Left renal pelvis (tissue), 4 donors: ENCODE data around the gene TNFAIP2. TPM values are rescaled to one million over a fixed set of nuclear protein-coding genes. Genes with fewer than 3 reads are reported as not detected.
"Not testable (repeated sequence)": the region's sequence is repeated elsewhere in the genome, so short reads cannot be mapped to it uniquely, and the experiment has no call there.

Source experiments
- DNase-seq, 4 donors: peaks; one replicate each; pipeline ENCODE4 v3.0.0-alpha.2; 2013; ENCODE audit warnings: low read depth in 4 of 4, low spot score in 3 of 4
- polyA plus RNA-seq, 4 donors: library from polyadenylated mRNA; unstranded; fragments of 120-200 nt; gene quantifications; one replicate each; pipeline ENCODE4 v1.2.1, GENCODE V29; 2013; ENCODE audit not compliant: insufficient read length in 4 of 4

TNFAIP2 gene
- polyA plus RNA-seq, 4 donors, result 31.7 to 52.7 (median 44.7) TPM

DNA sequence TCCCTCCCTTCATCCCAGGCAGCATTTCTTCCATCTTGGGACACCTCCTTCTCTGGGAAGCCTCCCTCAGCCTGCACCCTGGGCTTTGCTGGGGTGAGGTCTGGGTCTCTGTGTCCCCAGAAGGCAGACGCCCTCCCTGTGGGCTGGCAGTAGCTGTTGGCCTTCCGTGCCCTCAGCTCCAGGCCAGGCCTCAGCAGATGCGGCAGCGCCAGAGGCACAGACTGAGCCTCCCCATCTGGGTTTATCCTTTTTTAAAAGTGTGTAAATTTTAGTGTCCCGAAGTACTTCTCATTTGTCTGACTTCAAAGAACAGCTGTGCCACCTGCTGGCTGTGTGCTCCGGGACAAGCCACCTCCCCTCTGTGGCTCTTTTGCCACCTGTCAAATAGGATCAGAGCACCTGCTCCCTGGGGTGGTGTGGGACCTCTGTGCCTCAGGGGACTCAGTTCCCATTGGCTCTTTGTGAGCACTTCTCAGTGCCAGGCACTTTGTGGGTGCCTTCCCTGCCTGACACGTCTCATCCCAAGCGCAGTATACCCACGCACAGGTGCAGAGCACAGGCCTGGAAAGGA lies 17.6 kb upstream of the TNFAIP2 start:
- no peak for DNase-seq

DNA sequence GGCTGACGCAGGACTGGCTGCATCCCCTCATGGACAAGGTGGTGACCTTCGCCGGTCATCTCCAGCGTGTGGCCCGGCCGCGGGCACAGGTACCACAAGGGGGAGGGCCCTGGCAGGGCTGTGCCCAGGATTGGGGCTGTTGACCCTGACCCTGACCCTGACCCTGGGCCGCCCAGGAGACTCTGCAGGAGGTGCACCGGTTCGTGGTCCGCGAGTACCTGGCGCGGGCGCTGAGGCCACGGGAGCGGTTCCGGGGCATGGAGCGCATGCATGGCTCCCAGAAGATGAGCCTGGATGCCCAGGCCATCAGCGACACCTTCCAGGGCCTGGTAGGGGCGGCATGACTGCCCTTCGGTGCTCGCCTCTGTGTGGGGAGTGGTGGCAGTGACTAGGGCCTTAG lies 15.8 kb upstream of the TNFAIP2 start:
- no peak for DNase-seq

DNA sequence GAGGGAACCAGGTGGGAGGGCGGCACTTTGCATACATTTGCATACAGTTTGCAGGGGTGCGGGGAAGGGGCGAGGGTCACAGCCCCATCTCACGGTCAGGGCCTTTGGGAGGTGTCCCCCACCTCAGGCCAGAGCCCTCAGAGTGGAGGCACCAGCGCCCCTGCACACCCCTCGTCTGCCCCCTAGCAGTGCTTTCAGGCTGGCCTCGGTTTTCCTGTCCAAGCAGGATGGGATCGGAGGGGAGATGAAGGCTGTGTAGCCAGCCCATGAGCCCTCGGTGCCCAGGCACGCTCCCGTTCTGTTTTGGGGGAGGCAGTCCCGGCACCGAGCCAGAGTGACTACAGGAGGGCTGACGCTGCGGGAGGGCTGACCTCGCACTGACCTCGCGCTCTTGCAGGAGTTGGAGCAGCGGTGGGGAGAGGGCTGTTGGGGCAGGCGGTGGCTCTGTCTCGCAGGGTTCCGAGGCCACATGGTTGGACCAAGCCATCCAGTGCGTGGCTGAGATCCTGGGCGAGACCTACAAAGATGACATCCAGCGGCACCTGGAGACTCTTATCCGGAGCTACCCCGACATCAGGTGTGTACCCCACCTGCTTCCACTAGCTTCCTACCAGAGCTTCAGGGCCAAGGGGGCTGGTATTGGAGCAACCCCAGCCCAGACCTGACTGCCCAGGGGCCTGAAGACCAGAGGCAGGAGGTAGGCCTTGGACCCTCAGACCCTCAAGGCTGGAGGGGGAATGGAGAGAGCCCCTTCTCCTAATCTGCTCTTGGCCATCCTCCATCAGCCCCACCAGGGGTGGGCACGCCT lies 15.1 kb upstream of the TNFAIP2 start:
- DNase-seq, result no peak

DNA sequence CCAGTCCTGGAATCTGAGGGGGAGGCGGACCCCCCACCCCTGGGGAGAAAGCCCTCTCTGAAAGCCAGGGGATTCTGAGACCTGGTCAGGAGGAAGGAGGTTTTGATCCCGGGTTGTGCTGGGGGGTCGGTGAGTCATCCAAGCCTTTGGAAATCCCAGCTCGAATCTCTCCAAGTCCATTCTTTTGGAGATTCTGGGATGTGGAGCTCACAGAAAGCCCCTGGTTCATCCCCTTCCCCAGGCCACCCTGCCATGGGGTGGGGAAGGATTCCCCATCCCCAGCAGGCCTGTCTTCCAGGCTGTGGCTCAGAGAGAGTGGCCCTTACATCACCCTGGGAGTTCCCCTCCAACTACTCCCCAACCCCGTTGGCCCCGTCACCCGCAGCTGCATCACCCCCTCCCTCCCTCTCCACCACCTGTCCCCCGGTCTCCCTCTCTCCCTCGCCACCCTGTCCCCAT lies 14.5 kb upstream of the TNFAIP2 start:
- no peak for DNase-seq

DNA sequence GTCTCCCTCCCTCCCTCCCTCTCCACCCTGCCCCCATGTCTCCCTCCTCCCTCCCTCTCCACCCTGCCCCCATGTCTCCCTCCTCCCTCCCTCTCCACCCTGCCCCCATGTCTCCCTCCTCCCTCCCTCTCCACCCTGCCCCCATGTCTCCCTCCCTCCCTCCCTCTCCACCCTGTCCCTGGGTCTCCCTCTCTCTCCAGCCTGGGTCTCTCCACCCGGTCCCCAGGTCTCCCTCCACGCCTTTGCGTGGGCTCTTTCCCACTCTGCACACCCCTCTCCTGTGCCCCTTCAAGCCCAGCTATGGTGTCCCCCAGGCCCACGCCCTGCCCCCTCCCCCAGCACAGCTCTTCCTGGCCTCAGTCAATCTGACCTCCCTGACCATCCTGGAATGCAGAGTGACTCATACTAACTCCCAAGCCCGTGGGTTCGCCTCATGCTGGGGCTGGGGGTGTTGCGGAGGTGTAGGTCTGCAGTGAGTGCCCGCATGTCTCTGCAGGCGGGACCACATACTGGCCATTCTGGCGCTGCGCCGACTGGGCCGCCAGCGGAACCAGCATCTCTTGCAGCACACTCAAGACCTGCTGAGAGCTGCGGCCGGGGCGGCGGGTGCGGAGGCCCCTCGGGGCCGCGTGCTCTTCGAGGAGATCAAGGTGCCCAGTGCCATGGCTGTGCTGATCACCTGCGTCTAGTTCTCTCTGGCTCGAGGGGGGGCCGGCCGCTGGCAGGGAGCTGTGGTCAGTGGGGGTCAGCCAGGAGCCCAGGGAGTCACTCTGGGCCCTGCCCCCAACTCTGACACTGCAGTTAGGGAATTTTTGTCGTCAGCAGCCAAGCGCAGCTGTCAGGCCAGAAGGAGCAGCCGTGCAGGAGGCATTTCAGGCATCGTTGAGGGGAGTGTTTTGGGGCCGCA lies 13.5 kb upstream of the TNFAIP2 start:
- no peak for DNase-seq

DNA sequence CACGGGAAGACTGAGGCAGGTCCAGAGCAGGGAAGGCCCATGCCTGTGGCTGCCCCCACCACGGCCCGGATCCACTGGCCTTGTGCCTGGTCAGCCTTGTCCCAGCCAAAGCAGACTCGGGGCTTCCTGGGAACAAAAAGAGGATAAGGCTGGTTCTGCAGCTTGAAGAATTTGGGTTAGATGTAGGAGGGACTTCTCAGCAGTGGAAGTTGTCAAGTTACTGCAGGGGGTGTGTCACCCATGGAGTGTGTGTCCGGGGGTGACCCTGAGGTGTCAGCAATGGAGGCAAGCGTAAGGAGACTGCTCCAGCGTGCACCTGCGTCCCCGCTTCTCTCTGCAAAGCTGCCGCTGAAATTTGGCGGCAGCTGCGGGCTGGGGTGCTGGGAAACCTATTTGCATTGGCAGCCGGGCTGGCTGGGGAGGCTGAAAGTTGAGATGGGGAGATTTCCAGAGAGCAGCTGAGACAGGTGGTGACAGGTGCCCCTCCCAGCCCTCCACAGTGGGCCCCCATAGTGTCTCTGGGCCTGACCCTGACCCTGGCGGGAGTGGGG lies 12.5 kb upstream of the TNFAIP2 start:
- no peak for DNase-seq

DNA sequence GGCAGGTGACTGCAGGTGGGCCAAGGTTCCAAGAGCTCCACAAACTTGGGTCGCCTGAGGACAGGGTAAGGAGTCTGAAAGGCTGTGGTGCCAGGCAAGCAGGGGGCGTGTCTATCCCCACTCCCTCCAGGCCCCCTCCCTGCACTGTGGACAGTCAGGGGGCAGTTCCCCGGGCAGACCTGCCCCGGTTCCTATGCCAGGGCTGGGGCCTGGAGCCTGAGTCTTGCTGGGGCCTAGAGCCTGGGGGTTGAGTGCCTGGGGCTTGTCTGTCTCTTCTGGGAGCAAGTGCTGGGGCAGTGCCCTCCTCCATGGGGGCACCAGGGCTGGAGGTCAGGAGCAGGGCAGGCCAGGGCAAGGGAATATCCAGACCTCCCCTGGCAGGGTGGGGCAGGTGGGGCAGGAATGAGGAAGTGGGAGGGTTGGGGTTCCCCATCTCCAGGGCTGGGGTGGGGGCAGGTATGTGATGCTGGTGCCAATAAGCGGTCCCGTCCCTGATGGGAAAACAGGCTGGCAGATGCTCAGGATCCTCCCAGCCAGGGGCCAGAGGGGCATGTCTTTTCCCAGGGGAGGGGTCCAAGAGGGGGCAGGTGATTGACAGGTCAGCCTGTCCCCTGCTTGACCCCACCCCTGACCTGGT lies 11.9 kb upstream of the TNFAIP2 start:
- no peak for DNase-seq

DNA sequence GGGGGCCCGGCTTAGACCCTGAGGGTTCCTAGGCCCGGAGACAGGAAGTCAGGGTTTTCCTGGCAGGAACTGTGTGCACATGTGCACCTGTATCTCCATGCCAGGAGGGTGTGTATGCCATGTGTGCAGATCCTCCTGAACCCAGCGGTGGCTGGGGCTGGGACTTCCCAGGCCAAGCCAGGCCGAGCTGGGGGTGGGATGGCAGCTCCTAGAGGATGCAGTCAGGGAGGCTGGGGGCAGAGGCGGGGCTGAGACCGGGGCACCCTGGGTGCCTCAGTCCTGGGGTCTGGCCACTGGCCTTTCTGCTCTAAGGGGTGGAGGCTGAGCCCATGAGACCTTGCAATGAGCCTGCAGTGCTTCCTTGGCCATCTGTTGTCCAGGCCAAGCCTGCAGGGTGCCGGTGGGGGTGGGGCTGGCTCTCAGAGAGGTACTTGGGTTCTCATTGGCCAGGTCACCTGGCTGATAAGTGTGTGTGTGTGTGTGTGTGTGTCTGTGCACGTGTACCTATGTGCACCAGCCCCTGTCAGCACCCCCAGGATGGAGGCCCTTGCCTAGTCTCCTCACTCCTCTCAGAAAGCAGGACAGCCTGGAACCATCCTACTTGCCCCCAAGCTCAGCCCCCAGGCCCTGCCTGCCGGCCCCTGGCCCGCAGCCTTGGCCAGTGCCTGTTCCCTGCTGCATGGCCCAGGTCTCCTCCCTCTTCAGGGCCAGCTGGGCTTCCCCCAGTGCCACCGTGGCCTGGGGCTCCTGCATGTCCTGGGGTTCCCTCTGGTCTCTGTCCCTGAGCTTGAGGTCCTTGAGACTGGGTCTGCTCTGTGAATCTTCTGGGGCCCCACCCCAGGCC lies 10.6 kb upstream of the TNFAIP2 start:
- DNase-seq, result no peak

DNA sequence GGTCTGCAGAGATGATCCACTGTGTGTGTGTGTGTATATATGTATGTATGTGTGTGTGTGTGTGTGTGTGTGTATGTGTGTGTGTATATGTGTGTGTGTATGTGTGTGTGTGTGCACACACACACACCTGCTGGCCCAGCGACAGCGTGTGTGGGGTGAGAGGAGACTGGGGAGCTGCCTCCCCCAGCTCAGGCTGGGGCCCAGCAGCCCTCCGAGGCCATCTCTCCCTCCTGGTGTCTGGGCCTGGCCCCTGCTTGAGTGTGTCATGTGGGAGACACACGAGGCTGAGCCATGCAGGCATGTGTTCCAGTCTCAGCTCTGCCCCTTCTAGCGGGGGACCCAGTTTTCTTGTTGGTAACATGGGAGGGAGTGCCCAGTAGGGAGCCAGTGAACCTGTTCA lies 10.0 kb upstream of the TNFAIP2 start:
- no peak for DNase-seq

DNA sequence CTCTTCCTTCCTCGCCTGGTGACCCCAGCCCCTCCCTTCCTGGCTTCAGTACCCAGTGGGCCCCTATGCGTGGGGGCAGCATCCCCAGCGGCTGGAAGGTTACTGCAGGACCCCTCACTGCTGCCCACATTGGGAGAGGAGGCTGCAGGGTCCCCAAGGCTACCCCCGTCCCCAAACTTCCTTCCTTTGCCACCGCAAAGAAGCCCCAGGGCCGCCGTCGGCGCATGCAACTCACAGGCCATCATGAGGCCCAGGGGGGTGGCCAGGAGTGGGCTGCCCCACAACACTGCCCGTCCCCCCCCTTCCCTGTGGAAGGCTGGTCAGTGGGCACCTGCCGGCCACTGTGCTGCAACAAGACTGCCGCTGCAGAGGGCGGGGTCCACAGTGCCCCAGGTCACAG lies 9.5 kb upstream of the TNFAIP2 start:
- no peak for DNase-seq

DNA sequence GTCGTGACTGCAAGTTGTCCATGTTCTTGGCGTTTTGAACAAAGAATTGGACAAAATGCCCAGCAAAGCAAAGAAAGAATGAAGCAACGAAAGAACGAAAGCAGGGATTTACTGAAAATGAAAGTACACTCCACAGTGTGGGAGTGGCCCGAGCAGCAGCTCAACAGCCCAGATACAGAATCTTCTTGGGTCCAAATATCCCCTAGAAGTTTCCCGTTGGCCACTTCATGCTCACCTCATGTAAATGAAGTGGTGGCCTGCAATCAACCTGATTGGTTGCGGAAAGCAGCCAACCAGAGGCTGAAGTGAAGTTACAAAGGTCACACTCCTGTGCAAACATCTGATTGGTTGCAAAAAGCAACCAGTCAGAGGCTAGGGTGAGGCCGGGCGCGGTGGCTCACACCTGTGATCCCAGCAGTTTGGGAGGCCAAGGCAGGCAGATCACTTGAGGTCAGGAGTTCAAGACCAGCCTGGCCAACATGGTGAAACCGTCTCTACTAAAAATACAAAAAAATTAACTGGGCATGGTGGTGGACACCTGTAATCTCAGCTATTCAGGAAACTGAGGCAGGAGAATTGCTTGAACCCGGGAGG lies 8.1 kb upstream of the TNFAIP2 start:
- not testable (repeated sequence) for DNase-seq

DNA sequence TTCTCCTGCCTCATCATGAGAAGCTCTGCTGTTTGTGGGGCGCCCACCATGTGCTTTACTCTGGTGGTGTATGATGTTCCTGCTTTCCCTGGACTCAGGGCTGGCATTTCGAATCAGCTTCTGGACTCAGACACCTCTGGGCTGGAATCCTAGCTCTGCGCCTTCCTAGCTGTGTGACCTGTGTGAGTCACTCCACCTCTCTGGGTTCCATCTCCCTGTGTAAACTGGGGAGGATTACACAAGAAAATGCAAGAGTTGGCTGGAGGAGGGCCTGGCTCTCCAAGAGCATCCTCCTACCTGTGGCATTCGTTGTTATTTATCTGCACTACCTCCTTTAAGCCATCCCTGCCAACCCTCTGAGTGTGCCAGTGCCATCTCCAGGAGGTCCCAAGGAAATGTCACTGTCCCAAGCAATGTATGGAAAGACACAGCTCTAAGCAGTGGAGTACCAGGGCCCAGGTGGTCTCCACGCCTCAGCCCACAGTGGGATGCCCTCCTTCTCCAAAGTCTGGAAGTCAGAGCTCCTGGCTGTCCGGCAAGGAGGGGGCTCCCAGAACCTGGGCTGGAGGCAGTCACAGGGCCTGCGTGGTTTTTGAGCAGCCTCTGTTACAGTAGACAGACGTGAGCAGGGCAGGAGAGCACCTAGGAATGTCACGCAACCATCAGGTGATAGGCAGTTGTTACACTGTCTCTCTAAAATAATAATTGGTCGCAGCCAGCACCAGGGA lies 7.3 kb upstream of the TNFAIP2 start:
- no peak for DNase-seq

DNA sequence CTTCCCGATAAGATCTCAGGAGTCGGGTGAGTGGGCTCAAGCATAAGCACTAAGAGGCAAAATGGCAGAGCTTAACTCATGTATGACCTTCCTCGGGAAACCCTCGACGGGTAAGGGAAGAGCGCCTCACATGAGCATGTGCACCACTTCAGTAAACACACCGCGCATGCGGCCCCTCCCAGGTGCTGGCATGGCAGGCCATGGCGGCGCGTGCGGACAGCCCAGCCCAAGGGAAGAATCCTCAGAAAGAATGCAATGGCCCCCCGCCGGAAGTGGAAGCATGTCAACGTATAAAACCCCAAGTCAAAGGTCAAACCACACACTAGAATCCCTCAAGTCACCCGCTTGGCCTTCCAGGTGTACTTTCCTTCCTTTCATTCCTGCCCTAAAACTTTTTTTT lies 6.6 kb upstream of the TNFAIP2 start:
- DNase-seq, result no peak

DNA sequence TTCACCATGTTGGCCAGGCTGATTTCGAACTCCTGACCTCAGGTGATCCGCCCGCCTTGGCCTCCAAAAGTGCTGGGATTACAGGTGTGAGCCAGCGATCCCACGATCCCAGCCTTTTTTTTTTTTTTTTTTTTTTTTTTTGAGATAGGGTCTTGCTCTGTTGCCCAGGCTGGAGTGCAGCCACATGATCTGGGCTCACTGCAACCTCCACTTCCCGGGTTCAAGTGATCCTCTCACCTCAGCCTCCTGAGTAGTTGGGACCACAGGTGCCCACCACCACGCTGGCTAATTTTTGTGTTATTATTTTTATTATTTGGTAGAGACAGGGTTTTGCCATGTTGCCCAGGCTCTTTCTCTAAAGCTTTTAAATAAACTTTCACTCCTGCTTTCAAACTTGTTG lies 5.8 kb upstream of the TNFAIP2 start:
- not testable (repeated sequence) for DNase-seq

DNA sequence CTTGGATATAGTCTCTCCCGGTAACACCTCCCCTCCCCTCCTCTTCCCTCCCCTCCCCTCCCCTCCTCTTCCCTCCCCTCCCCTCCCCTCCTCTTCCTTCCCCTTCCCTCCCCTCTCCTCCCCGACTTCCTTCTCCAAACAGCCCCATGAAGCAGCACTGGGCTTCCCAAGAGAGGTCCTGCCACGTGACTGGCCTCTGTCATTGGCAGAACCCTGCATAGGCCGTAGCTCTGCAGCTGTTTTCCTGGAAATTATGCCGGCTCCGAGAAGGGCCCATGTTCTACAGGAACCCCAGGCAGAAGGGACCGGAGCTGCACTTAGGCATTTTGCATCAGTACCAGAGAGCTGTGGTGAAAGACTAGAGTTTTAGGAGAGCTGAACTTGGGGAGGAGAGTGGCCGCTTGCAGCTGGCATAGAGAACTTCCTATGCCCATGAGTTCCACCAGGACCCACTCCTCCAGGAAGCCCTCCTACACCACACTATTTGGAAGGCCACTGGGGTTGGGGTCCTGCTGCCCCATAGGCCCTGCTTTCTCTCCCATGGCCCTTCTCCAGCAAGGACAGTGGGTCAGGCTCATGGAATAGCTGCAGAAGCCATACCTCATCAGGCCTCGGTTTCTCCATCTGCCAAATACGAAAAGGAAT lies 5.1 kb upstream of the TNFAIP2 start:
- DNase-seq, result no peak

DNA sequence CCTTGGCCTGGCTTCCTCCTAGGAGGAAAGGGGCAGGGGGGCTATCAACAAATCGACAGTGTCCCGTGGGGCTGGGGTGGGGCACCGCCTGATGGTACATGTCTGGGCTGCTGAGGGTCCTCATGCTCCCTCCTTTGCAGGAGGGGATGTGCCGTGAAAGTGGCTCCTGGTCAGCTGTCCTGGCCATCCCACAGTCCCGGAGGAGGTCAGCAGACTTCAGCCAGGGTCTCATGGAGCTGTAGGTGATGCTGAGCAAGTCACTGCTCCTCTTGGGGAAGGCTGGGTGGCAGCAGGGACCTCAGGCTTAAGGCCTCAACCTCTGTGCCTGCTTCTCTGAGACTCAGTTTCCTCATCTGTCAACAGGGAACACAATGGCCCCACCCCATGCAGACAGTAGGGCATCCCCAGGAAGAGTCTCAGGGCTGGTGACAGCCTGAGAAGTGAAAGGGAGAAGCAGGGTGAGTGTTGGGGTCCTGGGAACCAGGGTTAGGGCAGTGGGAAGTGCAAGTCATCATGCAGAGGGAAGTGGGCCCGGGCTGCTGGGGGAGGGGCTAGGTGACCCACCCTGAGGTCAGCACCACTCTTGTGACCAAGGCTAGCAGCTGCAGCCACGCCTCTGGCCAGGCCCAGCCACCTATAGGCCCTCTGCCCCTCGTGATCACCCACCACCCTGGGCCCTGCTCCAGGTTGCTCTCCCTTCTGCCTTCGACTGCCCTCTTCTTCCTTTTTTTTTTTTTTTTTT lies 4.4 kb upstream of the TNFAIP2 start:
- DNase-seq, result no peak

DNA sequence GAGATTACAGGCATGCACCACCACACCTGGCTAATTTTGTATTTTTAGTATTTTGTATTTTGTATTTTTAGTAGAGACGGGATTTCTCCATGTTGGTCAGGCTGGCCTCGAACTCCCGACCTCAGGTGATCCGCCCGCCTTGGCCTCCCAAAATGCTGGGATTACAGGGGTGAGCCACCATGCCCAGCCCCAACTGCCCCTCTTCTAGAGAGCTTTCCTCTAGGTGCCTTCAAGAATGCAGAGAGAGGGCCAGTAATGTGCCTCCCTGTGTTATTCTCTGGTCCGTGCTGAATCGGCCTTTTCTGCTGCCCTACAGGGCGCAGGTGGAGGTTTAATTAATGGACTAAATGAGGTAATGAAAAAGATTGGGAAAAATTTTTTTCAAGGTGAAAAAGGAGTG lies 3.7 kb upstream of the TNFAIP2 start:
- DNase-seq, result not testable (repeated sequence)
